AG04449 (cell line): Measurements from ENCODE around the gene RIPOR3.
"Not testable (repeated sequence)": the region's sequence is repeated elsewhere in the genome, so short reads cannot be mapped to it uniquely, and the experiment has no call there.

Experiments used
- CTCF ChIA-PET: fragments of 350-600 bp; formaldehyde crosslinking; extraction: SDS; loops from one replicate; lab custom pipeline; 2021; ENCODE audit warnings: antibody characterized with exemption; lab: Yijun Ruan, JAX
- POLR2A ChIA-PET: fragments of 400-600, 350-600 bp; formaldehyde crosslinking; extraction: SDS; loops from one replicate; lab custom pipeline; 2020; ENCODE audit warnings: antibody characterized with exemption, inconsistent platforms; lab: Yijun Ruan, JAX
- DNase-seq: peaks from one replicate; pipeline ENCODE4 v3.0.0-alpha.2; 2010; ENCODE audit warnings: low read depth, low spot score
- H3K4me3 ChIP-seq: 2 replicates; pipeline ENCODE4 v1.5.1; 2011; ENCODE audit warnings: low read depth, mild to moderate bottlenecking, control low read depth, low read length
- CTCF ChIP-seq: IDR thresholded peaks from one replicate; pipeline ENCODE4 v1.5.1; 2011; ENCODE audit warnings: mild to moderate bottlenecking, moderate library complexity, low read length, control low read depth, inconsistent platforms; ENCODE audit not compliant: insufficient read depth; ENCODE audit errors: missing control alignments

RIPOR3 gene

GRCh38 chr20:50540620-50541605 is 150.4 kb downstream of the RIPOR3 start:
- CTCF ChIA-PET = interaction anchor here (1.2 to 2.0 kb wide), 3 partner anchors 8 to 35 kb away, joined by 3 to 6 read pairs (median 3); no protein-coding TSS in a partner anchor
- POLR2A ChIA-PET = no interaction called here

GRCh38 chr20:50539798-50540197 is 151.5 kb downstream of the RIPOR3 start:
- POLR2A ChIA-PET, DNase-seq, H3K4me3 ChIP-seq: not testable (repeated sequence)
- CTCF ChIA-PET = interaction anchor here (0.6 to 1.2 kb wide), 2 partner anchors 26 to 28 kb away, joined by 3 read pairs; no protein-coding TSS in a partner anchor

More at GRCh38 chr20:50540620-50541605, 150.4 kb downstream of the RIPOR3 start:
- TF ChIP-seq CTCF = no peak
- DNase-seq = peak; percentile 36
- no peak overlapping the region for H3K4me3 ChIP-seq

- POLR2A ChIA-PET = no interaction called here
- no peak for TF ChIP-seq CTCF
- no peak for DNase-seq
- CTCF ChIA-PET = interaction anchor here (0.9 to 1.5 kb wide), 4 partner anchors 13 to 255 kb away, joined by 3 to 4 read pairs (median 4); no protein-coding TSS in a partner anchor
- H3K4me3 ChIP-seq = no peak overlapping the region
Measured at GRCh38 chr20:50538276-50538675, 153.1 kb downstream of the RIPOR3 start.

GRCh38 chr20:50537546-50538201 is 153.7 kb downstream of the RIPOR3 start:
- no peak overlapping the region for H3K4me3 ChIP-seq
- CTCF ChIA-PET = interaction anchor here (0.9 to 1.5 kb wide), 5 partner anchors 12 to 359 kb away, joined by 3 to 4 read pairs (median 3); no protein-coding TSS in a partner anchor
- POLR2A ChIA-PET = no interaction called here

GRCh38 chr20:50536333-50536732 is 155.0 kb downstream of the RIPOR3 start:
- no peak for DNase-seq
- POLR2A ChIA-PET = interaction anchor here (1.1 kb wide), 1 partner anchor 26 kb away, joined by 3 read pairs; the partner anchor contains the start of gene PTPN1
- no peak overlapping the region for H3K4me3 ChIP-seq
- CTCF ChIA-PET = interaction anchor here (1.2 to 1.8 kb wide), 4 partner anchors 11 to 357 kb away, joined by 3 to 6 read pairs (median 4); no protein-coding TSS in a partner anchor
- no peak for TF ChIP-seq CTCF

More at GRCh38 chr20:50537546-50538201, 153.7 kb downstream of the RIPOR3 start:
- no peak for TF ChIP-seq CTCF
- DNase-seq = no peak
